HPDE6-E6E7 (cell line): Measurements from ENCODE around the gene TPRA1.
A peak's percentile ranks its signal among the peaks of the same experiment; 100 is the strongest.

Experiments used
- DNase-seq: peaks from one replicate; pipeline ENCODE4 v3.0.0; 2011; ENCODE audit warnings: missing footprints; ENCODE audit errors: extremely low spot score

The TPRA1 gene

DNA sequence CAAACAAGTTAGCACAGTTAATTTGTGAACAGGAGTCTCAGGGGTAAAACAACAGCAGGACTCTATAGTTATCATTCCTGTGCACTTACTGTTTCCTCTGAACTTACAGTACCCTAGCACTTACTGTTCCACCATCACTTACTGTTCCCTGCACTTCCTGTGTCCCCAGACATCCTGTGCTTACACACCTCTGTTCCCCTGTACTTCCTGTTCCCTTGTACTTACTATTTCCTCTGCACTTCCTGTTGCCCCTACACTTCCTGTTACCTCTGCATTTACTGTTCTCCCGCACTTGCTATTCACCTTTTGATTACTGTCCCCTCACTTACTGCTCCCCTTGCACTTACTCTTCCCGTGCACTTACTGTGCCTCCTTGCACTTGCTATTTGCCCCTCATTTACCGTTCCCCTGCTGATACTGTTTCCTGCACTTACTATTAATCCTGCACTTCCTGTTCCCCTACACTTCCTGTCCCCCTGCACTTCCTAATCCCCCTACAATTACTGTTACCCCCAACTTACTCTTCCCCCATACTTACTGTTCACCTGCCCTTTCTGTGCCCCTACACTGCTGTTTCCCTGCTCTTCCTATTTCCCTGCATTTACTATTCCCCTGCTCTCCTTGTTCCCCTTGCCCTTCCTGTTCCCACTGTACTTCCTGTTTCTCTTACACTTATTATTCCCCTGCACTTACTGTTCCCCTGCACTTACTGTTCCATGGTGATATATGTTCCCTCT, 30.3 kb downstream of the TPRA1 start:
- DNase-seq, result no peak

DNA sequence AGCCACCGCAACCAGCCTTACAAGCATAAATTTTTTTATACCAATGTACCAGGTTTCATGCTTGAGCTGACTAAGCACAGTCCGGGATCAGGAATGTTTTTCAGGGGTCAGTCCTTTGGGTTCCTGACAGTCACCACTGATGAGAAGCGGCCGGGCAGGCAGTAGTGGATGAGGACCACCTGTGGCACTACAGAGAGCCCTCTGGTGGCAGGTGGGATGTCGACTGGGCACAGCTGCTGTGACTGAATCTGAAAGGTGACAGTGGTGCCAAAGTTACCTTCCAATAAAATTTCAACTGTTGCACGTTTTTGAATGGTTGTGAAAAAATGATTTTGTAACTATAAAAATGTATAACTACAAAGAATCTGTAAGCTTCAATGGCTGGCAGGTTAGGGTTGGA, 34.0 kb downstream of the TPRA1 start:
- DNase-seq, result no peak

DNA sequence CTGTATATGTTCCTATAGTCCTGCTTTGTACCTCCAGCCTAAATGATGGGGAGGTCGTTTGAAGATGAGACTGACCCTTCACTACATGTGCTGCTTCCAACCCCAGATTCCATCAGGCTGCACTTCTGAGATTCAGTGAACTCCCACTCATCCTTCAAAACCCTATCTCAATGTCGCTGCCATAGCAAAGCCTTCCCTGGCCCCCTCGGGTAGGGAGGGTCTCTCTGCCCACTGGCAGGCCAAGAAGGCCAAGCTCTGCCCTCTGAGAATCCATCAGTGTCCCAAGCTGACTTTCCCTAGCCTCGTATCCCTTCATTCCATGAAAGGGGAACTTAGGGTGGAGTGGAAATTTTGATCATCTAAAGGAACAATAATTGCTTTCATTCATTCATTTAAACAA, 35.4 kb downstream of the TPRA1 start:
- DNase-seq, result no peak

DNA sequence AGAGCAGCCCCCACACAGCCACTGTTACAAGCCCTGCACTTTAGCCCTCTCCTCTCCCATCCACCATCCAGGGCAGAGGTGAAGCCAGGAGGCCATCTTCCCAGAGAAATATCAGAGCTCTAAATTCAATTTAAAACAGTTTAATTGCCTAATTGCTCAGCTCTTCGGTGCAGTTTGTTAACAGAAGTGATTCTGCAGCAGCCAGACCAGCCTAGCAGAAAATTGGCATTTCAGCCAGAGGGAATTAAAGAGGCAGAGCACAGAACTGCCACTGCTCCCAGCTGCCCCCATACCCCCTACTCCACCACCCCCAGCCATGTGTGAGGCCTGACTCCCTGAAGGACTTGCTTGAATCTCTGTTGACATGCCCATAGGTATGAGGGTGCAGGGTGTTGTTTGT, 38.5 kb downstream of the TPRA1 start:
- DNase-seq, result no peak

DNA sequence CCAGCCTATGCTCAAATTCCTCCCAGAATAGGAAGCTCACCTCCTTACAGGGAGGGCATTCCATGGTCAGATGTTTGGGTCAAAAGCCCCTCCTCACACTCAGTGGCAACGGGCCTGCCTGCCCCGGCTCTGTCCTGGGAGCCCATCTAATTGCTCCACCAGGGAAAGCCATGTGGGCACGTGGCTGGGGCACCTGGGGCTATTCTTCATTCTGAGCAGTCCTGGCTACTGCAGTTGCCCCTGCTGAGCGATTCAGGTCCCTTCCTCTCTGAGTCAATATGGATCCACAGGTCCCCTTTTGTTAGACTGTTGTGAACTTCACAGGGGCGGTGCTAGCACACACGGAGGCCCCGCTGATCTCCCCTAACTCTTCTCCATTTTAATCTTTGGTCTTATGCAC, 39.4 kb downstream of the TPRA1 start:
- no peak for DNase-seq

DNA sequence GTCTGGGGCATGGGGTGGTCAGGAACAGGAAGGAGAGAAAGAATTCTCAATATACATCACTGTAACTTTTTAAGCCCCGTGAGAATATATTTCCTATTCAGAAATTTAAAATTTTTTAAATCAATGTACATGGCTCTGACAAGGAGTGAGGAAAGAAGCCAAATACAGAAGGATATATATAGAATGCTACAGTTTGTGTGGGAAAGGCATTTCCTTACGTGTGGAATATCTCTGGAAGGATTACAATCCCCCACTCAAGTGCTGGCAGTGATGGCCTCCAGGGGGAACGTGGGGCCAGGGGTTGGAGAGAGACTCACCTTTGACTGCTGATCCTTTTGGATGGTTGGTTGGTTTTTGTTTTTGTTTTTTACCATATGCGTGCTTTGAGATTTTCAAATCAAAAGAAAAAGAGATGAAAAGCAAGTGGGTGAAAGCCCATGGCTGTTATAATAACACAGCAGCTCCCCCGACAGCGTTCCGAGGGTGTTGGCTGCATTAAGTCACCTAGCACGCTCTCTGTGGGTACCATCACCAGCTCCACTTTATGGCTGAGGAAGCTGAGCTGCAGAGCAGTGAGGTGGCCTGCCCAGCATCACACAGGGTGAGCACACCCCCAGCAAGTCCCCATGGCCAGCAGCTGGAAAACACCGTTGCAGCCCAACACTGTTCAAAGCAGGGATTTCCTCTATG, 39.9 kb downstream of the TPRA1 start:
- DNase-seq, result no peak

- no peak for DNase-seq
Observed at GRCh38 chr3:127549826-127550467, 40.6 kb downstream of the TPRA1 start.

GRCh38 chr3:127547761-127548605, 42.5 kb downstream of the TPRA1 start:
- peak; percentile 45 for DNase-seq

DNA sequence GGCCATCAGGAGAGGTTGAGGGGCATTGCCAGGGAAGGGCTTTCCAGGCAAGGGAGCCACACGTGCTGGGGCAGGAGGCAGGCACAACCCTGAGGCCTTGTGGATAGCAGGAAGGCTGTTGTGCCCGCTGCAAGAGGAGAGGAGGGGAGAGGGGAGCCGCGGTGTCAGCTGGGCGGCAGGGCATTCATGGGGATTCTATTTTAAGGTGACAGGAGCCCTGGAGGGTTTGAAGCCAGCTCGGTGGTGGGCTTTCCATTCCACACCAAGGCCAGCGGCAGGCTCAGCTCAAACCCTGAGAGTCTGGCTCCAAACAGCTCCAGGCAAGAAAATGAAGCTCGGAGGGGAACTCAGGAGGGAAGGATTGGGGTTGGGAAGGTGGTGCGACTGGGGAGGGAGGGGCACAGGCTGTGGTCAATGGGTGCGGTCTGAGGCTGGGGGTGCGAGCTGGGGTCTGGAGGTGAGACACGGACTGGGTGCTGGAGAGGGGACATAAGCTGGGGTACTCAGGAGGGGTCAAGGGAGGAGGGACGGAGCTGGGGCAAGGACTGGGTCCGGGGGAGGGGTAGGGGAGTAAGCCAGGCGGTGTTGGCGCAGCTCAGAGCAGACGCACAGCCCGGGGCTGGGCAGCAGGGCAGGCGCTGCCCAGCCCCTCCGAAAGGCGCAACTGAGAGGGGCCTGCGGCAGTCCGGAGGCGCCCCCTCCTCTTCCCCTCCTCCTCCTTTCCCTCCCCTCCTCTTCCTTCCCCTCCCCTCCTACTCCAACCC, 43.4 kb downstream of the TPRA1 start:
- DNase-seq, result no peak

DNA sequence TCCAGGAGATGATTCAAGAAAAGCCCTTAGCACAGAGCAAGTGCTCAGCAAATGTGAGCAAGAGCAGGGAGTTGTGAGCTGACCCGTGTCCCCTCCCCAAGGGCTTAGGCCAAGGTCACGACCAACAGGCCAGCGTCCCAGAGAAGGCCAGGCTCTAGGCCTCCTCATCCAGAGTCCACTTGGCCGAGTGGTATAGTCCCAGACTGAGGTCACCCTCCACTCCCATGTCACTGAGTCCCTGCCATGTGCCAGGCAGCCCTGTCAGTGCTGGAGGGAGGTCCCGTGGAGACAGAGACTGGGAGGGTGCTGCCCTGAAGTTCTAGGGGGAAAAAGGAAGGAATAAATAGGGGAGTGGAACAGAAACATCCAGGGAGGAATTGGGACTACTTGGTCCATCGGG, 44.0 kb downstream of the TPRA1 start:
- no peak for DNase-seq

DNA sequence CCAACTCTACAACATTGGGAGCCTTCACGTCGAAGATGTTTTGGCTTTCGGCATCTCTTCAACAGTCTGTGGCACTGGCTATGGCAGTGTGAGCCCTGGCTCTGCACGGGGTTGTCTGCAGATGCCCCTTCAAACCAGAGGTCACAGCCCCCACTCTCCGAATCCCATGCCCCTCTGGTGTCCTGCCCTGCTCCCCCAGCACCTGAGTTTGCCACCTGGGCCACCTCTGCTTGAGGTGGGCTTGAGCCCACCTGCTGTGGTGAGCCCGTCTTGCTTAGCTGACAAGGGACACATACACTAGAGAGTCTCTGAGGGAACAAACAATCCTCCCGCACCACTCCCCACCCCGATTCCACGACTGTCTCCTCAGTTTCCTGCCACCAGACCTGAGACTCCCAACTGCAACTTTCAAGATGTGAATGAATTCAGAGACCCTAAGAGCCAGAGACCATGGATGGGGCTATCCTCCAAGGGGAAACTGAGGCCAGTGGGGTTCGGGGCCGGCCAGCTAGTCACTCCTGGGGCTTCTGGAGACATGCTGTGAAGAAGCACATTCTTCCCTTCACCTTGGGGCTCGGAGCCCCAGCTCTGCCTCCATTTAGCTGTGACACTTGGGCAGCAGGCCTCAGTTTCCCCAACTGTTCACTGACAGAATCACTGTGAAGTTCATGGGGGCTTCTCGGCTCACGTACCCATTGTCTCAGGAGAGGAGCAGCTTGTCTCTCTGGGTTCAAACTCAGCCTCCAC, 44.6 kb downstream of the TPRA1 start:
- DNase-seq, result no peak

DNA sequence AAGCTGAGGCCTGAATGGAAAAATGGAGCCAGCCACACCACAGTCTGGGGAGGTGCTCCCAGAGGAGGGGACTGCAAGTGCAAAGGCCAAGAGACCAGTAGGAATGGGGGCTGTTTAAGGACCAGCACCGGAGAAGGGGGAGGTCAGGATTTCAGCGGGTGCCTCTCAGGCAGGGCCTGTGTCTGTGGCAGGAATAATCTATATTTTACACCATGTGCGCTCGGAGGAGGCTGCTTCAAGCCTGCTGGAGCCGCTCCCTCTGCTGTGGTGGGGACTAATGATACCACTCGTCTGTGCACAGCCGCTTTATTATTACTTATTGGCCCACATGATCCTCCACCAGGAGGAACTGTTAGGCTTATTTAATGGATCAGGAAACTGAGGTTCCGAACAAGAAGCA, 45.3 kb downstream of the TPRA1 start:
- no peak for DNase-seq

- DNase-seq, result no peak
Observed at GRCh38 chr3:127544803-127545201, 45.7 kb downstream of the TPRA1 start.

DNA sequence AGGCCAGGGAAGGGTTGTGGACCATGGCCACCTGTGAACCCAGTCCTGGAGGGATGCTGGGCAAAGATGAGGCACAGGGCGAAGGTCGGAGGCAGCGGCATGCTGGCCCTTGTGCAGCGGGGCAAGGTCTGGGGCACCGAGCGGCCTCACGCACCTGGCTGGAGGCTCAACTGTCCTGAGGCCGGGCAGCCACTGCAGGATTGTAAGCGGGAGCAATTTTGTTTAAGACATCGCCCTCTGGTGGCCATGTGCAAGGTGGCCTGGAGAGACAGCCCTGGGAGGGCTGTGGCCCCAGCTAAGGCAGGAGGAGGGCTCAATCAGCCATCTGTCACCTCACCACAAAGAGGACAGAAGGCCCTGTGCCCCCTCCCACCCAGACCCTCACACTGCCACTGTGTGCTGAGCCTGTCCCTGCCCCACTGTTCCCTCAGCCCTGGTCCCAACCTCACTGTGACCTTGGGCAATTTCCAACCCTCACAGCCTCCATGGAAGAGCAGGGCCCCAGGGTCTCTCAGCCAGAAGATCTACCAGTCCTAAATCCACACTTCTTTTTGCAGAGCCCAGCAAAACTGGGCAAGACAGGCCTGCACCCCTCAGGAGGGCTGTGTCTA, 46.2 kb downstream of the TPRA1 start:
- DNase-seq, result peak; percentile 87

GRCh38 chr3:127543441-127543840, 47.1 kb downstream of the TPRA1 start:
- no peak for DNase-seq

- DNase-seq, result no peak
Observed at GRCh38 chr3:127542441-127542952, 48.0 kb downstream of the TPRA1 start.

GRCh38 chr3:127541320-127541719, 49.2 kb downstream of the TPRA1 start:
- DNase-seq, result no peak

GRCh38 chr3:127539366-127540060, 51.0 kb downstream of the TPRA1 start:
- no peak for DNase-seq

- DNase-seq, result no peak
Observed at GRCh38 chr3:127538569-127538968, 52.0 kb downstream of the TPRA1 start.
